Activated CD4-positive, CD25-positive, alpha-beta regulatory T cell treated with anti-CD3 and anti-CD28 coated beads, Interleukin-2, amount 50 U/mL, for 24 hours (primary cell): Measurements from ENCODE around the gene SNN.

Source experiments
- ATAC-seq, 2 donors: fragments of 150-1000 bp; cut with Tn5 transposase; one replicate each; pipeline ENCODE4 v1.10.0; 2021; ENCODE audit warnings: mild to moderate bottlenecking in 1 of 2, moderate library complexity in 1 of 2

The SNN gene

GRCh38 chr16:11635679-11636171 lies 32.5 kb upstream of the SNN start:
- no peak for ATAC-seq

- ATAC-seq = no peak
Measured at GRCh38 chr16:11636172-11636721, 32.0 kb upstream of the SNN start.

GRCh38 chr16:11637320-11637719 lies 30.9 kb upstream of the SNN start:
- no peak for ATAC-seq

GRCh38 chr16:11638140-11638539 lies 30.1 kb upstream of the SNN start:
- ATAC-seq = no peak

GRCh38 chr16:11639008-11639562 lies 29.2 kb upstream of the SNN start:
- no peak for ATAC-seq

- ATAC-seq = no peak
Measured at GRCh38 chr16:11639925-11640899, 28.0 kb upstream of the SNN start.

- ATAC-seq = peak in 1 of 2 donors; percentile 58
Measured at GRCh38 chr16:11640987-11641817, 27.1 kb upstream of the SNN start.

- ATAC-seq = no peak
Measured at GRCh38 chr16:11642765-11643116, 25.5 kb upstream of the SNN start.

- no peak for ATAC-seq
Measured at GRCh38 chr16:11649276-11649675, 19.0 kb upstream of the SNN start.

GRCh38 chr16:11650641-11651591 lies 17.3 kb upstream of the SNN start:
- ATAC-seq = no peak

GRCh38 chr16:11651796-11652195 lies 16.5 kb upstream of the SNN start:
- ATAC-seq = no peak

GRCh38 chr16:11655655-11656054 lies 12.6 kb upstream of the SNN start:
- peak in 1 of 2 donors; percentile 17 for ATAC-seq

- ATAC-seq = no peak
Measured at GRCh38 chr16:11657556-11657955, 10.7 kb upstream of the SNN start.

GRCh38 chr16:11658896-11659708 lies 9.2 kb upstream of the SNN start:
- no peak for ATAC-seq

GRCh38 chr16:11660565-11660964 lies 7.7 kb upstream of the SNN start:
- no peak for ATAC-seq

GRCh38 chr16:11662582-11662981 lies 5.7 kb upstream of the SNN start:
- no peak for ATAC-seq

GRCh38 chr16:11665071-11665491 lies 3.2 kb upstream of the SNN start:
- ATAC-seq = no peak

GRCh38 chr16:11666103-11667055 lies 1.9 kb upstream of the SNN start:
- no peak for ATAC-seq

GRCh38 chr16:11667221-11667823 lies 933 bp upstream of the SNN start:
- ATAC-seq = no peak
